ENCODE results near the gene CAPN7. TPM values are rescaled to one million over a fixed set of nuclear protein-coding genes. Genes with fewer than 3 reads are reported as not detected.

CAPN7 gene
- total RNA-seq, 1 experiment from 2014 or later = 25.2 TPM

- H3K27ac Mint-ChIP-seq = no peak overlapping the region
- no peaks in the 10 kb centered on the region for H3K27me3 Mint-ChIP-seq (ENCODE audit: low read depth)
- no peak for DNase-seq
- H3K9ac ChIP-seq (ENCODE audit: extremely low read depth, insufficient read length, low read length) = no peak overlapping the region
- H4K20me1 ChIP-seq (ENCODE audit: control insufficient read depth, insufficient read depth, insufficient read length) = no peaks in the 10 kb centered on the region
- peaks cover 2% of the 10 kb centered on the region; the same call in 1 of the 2 replicates for H3K27me3 ChIP-seq (ENCODE audit: insufficient read depth, low read length)
- peaks cover 6 to 10% of the 10 kb centered on the region in 2 experiments; a peak in 4 of 5 replicates for H3K9me3 Mint-ChIP-seq
- H3K4me2 ChIP-seq (ENCODE audit: insufficient read depth, insufficient read length, low read length) = no peak overlapping the region
- H2BK5ac ChIP-seq (ENCODE audit: insufficient read length, low read length) = no peak overlapping the region
- H2BK12ac ChIP-seq (ENCODE audit: insufficient read length, low read depth, low read length) = no peak overlapping the region
- H2BK120ac ChIP-seq (ENCODE audit: low read depth, low read length, poor library complexity, severe bottlenecking) = no peak overlapping the region
- H3K4me3 Mint-ChIP-seq = no peak overlapping the region
- H3K36me3 Mint-ChIP-seq (ENCODE audit: insufficient read depth in 1 of 3, low read depth in 3 of 3) = peaks cover 0 to 8% (median 5%) of the 10 kb centered on the region in 3 experiments; a peak in 4 of 7 replicates
- TF ChIP-seq CTCF (conservative IDR thresholded peaks at IDR 0.05) = no peak
- no peaks in the 10 kb centered on the region for H3K79me2 ChIP-seq (ENCODE audit: insufficient read depth, low read length)
- H4K8ac ChIP-seq (replicated peaks; ENCODE audit: insufficient read length, low read depth, low read length) = no peak overlapping the region
- H3K9me3 ChIP-seq (ENCODE audit: control insufficient read depth, low read depth, low read length) = no peaks in the 10 kb centered on the region
- no peak overlapping the region for H3K4ac ChIP-seq (ENCODE audit: low read depth, low read length)
- no peak overlapping the region for H2BK20ac ChIP-seq (ENCODE audit: low read depth, low read length, poor library complexity, severe bottlenecking)
- no peak overlapping the region for H4K5ac ChIP-seq (ENCODE audit: insufficient read length, low read depth, low read length)
- peaks cover 12 to 23% of the 10 kb centered on the region in 2 experiments for H3K4me1 Mint-ChIP-seq
- H3K23me2 ChIP-seq (ENCODE audit: insufficient read length, low read depth, low read length, poor library complexity, severe bottlenecking) = no peaks in the 10 kb centered on the region
- no peak overlapping the region for H3K27ac ChIP-seq (ENCODE audit: insufficient read length, low read depth, low read length)
- H3K23ac ChIP-seq (ENCODE audit: insufficient read length, low read depth, low read length) = no peak overlapping the region
- no peak overlapping the region for H3K18ac ChIP-seq (ENCODE audit: insufficient read length, low read depth, low read length)
- no peak overlapping the region for H2AFZ ChIP-seq (ENCODE audit: low read length)
- H3K4me1 ChIP-seq (ENCODE audit: insufficient read depth, low read length) = no peaks in the 10 kb centered on the region
- H3T11ph ChIP-seq (ENCODE audit: low read length) = no peak overlapping the region
- H3K14ac ChIP-seq (ENCODE audit: insufficient read depth, low read length) = no peak overlapping the region
- no CpG with 5 or more reads among the region's 2 CpGs for WGBS (ENCODE audit: extremely low coverage, insufficient read length, low lambda C conversion rate)
- no peak overlapping the region for H4K91ac ChIP-seq (ENCODE audit: insufficient read length, low read depth, low read length)
- no peak overlapping the region for H2BK15ac ChIP-seq (ENCODE audit: low read depth, low read length)
- no peaks in the 10 kb centered on the region for H3K79me1 ChIP-seq (ENCODE audit: insufficient read depth, low read depth, low read length, poor library complexity, severe bottlenecking)
- H2AK5ac ChIP-seq (ENCODE audit: insufficient read length, low read length) = no peak overlapping the region
- H3K56ac ChIP-seq (ENCODE audit: insufficient read length, low read depth, low read length) = no peak overlapping the region
These were observed 23.0 kb upstream of the CAPN7 start for GRCh38 chr3:15183011-15183410.
